HEK293T (cell line): Measurements from ENCODE around the gene TCF23.

ENCODE experiments used
- CTCF ChIA-PET: fragments of 350-600 bp; formaldehyde crosslinking; extraction: SDS; loops from one replicate; lab custom pipeline; 2021; ENCODE audit warnings: antibody characterized with exemption, inconsistent platforms; lab: Yijun Ruan, JAX
- POLR2A ChIA-PET: fragments of 350-600 bp; formaldehyde crosslinking; extraction: SDS; loops from one replicate; lab custom pipeline; 2020; ENCODE audit warnings: antibody characterized with exemption, inconsistent platforms; lab: Yijun Ruan, JAX
- DNase-seq: peaks from one replicate; pipeline ENCODE4 v3.0.0; 2012; ENCODE audit warnings: mixed read lengths; ENCODE audit errors: extremely low spot score
- ARNT ChIP-seq: fragments of 450-650 bp; IDR thresholded peaks from 2 replicates; pipeline ENCODE4 v1.6.1; 2017; ENCODE audit warnings: mild to moderate bottlenecking
- BHLHE40 ChIP-seq: fragments of 450-650 bp; IDR thresholded peaks from 2 replicates; pipeline ENCODE4 v1.6.1; 2016; ENCODE audit warnings: mild to moderate bottlenecking, moderate library complexity, borderline replicate concordance
- CTBP1 ChIP-seq: fragments of 450-650 bp; IDR thresholded peaks from 2 replicates; pipeline ENCODE4 v1.6.1; 2016; ENCODE audit warnings: borderline replicate concordance
- ELF4 ChIP-seq: fragments of 450-650 bp; IDR thresholded peaks from 2 replicates; pipeline ENCODE4 v1.6.1; 2017; ENCODE audit warnings: antibody characterized with exemption
- FOXA1 ChIP-seq: fragments of 450-650 bp; IDR thresholded peaks from 2 replicates; pipeline ENCODE4 v1.6.1; 2016; ENCODE audit warnings: mild to moderate bottlenecking
- FOXK2 ChIP-seq: fragments of 450-650 bp; IDR thresholded peaks from 2 replicates; pipeline ENCODE4 v1.6.1; 2016; ENCODE audit warnings: mild to moderate bottlenecking
- FOXM1 ChIP-seq: fragments of 450-650 bp; IDR thresholded peaks from 2 replicates; pipeline ENCODE4 v1.6.1; 2017; ENCODE audit warnings: mild to moderate bottlenecking, borderline replicate concordance
- HDGF ChIP-seq: fragments of 450-650 bp; IDR thresholded peaks from 2 replicates; pipeline ENCODE4 v1.6.1; 2017; ENCODE audit warnings: antibody characterized with exemption, borderline replicate concordance
- L3MBTL2 ChIP-seq: fragments of 450-650 bp; conservative IDR thresholded peaks from 2 replicates; pipeline ENCODE4 v1.6.1; 2016; ENCODE audit warnings: mild to moderate bottlenecking
- LEF1 ChIP-seq: fragments of 450-650 bp; IDR thresholded peaks from 2 replicates; pipeline ENCODE4 v1.6.1; 2017; ENCODE audit warnings: mild to moderate bottlenecking, borderline replicate concordance
- NFRKB ChIP-seq: fragments of 450-650 bp; IDR thresholded peaks from 2 replicates; pipeline ENCODE4 v1.6.1; 2016; ENCODE audit warnings: mild to moderate bottlenecking, moderate library complexity
- SP1 ChIP-seq: fragments of 450-650 bp; IDR thresholded peaks from 2 replicates; pipeline ENCODE4 v1.6.1; 2017
- SUZ12 ChIP-seq: fragments of 450-650 bp; IDR thresholded peaks from 2 replicates; pipeline ENCODE4 v1.6.1; 2016; ENCODE audit warnings: mild to moderate bottlenecking
- TARDBP ChIP-seq: fragments of 450-650 bp; IDR thresholded peaks from 2 replicates; pipeline ENCODE4 v1.6.1; 2016
- ZNF384 ChIP-seq: fragments of 450-650 bp; IDR thresholded peaks from 2 replicates; pipeline ENCODE4 v1.6.1; 2016
- TF ChIP-seq, protein P1 (sequence below): fragments of 450-650 bp; IDR thresholded peaks from 2 replicates; pipeline ENCODE4 v1.6.1; 2016

Gene TCF23

DNA sequence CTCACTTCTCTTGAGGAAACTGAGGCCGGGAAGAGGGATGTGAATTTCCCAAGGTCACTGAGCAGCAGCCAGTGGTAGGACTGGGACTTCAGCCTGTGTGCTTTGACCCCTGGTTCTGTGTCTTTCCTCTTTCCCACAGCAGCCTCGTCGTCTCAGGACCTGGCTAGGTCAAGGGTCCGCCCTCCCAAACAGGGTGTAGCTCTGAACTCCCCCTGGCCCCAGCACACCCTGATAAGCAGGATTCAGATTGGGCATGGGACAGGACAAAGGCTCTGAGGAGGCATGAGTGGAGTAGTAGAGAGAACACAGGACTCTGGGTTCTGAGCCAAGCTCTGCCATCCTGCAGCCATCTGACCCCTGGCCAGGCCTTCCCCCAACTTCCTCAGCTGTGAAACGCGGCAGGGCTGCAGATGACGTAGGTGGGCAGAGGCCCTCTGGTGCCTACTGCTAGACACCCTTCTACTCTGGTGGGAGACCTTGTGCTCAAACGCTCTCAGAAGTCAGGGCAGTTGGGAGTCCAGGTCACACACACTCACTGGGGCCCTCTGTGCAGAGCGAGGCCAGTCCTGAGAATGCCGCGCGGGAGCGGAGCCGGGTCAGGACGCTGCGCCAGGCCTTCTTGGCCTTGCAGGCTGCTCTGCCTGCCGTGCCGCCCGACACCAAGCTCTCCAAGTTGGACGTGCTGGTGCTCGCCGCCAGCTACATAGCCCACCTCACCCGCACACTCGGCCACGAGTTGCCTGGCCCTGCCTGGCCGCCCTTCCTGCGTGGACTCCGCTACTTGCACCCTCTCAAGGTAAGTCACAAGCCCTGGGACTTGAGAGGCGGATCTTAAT lies 984 bp downstream of the TCF23 start:
- ChIA-PET CTCF (interaction anchor here (1.5 kb wide), 1 partner anchor 11 kb away, joined by 5 read pairs; the partner anchor contains the start of gene PRR30), POLR2A (interaction anchor here (1.4 kb wide), 1 partner anchor 16 kb away, joined by 3 read pairs; no protein-coding TSS in a partner anchor)
- no peak for DNase-seq
- TF ChIP-seq BHLHE40 = no peak
- TF ChIP-seq FOXA1 = no peak

DNA sequence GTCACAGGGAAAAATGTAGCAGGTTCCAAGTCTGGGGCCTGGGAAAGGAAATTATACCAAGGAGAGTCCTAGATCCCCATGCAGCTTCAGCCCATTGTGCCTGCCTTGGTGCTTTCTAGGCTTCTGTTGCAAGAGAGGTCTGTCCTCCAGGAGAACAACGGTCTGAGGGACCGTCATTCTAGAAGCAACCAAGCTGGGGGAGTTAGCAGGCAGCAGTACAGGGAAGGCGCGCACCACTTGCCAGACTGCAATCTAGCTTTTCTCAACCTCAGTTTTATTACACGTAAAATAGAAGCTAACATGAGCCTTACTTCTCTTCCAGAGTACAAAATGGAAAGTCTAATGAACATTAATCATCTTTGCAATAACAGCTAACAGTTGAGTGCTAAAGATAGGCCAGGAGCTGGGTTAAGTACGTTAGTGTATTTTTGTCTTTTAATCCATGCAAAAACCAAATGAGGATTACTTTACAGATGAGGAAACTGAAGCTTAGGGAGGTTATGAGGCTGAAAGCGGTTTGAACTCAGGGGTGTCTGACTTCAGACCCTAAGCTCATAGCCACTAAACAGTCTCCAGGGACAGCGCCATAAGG lies 1.9 kb downstream of the TCF23 start:
- CTCF ChIA-PET = interaction anchor here (0.9 to 1.5 kb wide), 3 partner anchors 12 to 41 kb away, joined by 3 to 5 read pairs (median 3); partner anchors contain the start of gene PRR30
- TF ChIP-seq NFRKB = no peak
- no peak for TF ChIP-seq HDGF
- TF ChIP-seq L3MBTL2 = no peak
- TF ChIP-seq FOXK2 = no peak
- POLR2A ChIA-PET = interaction anchor here (1.1 kb wide), 1 partner anchor 17 kb away, joined by 4 read pairs; the partner anchor contains the start of gene PREB
- no peak for DNase-seq

DNA sequence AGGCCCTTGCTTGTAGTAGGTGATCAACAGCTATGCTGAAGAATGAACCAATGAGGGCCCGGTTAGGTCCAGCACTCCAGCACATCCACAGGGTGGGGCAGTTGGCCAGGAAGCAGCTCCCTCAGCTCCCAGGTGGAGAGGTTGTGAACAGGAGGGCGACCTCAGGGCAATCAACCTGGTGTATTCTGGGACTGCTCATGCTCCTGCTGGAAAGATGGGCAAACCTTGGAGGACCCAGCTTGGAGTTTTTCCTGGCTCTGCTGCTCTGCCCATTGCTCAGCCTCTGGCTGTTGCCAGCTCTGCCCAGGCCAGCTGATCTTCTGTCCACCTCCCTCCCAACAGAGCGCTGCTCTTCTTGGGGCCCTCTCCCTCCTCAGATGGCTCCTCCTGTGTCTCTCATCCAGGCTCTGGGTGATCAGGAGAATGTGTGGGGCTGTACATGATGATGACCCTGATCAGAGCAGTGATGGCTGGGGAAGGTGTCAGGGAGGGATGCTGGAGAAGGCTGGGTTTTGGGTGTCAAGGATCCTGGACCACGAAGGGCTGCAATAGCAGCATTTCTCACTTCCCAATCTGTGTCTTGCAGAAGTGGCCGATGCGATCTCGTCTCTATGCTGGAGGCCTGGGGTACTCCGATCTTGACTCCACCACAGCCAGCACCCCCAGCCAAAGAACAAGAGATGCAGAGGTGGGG lies 3.4 kb downstream of the TCF23 start:
- no peak for DNase-seq
- no peak for TF ChIP-seq NFRKB
- no peak for TF ChIP-seq L3MBTL2
- TF ChIP-seq FOXK2 = no peak
- TF ChIP-seq, protein P1, sequence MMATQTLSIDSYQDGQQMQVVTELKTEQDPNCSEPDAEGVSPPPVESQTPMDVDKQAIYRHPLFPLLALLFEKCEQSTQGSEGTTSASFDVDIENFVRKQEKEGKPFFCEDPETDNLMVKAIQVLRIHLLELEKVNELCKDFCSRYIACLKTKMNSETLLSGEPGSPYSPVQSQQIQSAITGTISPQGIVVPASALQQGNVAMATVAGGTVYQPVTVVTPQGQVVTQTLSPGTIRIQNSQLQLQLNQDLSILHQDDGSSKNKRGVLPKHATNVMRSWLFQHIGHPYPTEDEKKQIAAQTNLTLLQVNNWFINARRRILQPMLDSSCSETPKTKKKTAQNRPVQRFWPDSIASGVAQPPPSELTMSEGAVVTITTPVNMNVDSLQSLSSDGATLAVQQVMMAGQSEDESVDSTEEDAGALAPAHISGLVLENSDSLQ = no peak
- no peak for TF ChIP-seq BHLHE40
- TF ChIP-seq HDGF = no peak
- no peak for TF ChIP-seq ELF4
- no peak for TF ChIP-seq SUZ12
- no peak for TF ChIP-seq LEF1
- TF ChIP-seq FOXM1 = no peak
- ChIA-PET POLR2A (interaction anchor here (0.6 to 1.5 kb wide), 5 partner anchors 19 to 59 kb away, joined by 3 to 5 read pairs (median 3); partner anchors contain the start of genes ABHD1 and ATRAID), CTCF (interaction anchor here (0.9 to 1.7 kb wide), 2 partner anchors 18 to 39 kb away, joined by 3 to 4 read pairs; no protein-coding TSS in a partner anchor)

DNA sequence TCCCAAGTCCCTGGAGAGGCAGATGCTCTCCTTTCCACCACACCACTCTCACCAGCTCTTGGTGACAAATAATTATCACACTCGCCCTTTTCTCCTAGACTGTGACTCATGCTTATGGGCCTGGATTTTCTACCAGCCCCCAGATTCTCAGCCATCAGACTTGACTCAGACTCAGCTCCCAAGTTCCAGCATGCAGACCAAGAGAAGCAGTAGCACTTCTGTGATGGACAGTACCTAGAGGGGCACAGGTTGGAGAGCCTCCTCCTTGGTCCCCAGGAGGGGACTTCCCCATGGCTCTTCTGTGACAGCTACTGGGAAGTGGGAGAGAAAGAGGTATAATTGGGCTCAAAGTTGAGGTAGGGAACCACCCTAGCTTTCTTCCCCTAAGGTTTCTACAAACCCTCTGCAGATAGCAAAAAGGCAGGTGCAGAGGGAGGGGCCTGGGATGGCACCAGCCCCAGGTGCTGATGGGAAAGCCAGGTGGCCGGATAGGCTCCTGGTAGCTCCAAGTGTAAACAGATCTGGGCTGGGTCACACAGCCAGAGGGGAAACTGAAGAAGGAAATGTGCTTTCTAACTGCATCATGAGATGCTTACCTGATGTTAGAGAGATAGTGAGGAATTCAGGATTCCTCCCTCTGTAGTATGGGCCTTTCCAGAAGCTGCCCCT lies 4.1 kb downstream of the TCF23 start:
- POLR2A ChIA-PET = interaction anchor here (0.7 to 1.5 kb wide), 3 partner anchors 28 to 59 kb away, joined by 3 to 5 read pairs (median 3); partner anchors contain the start of genes ABHD1 and ATRAID
- DNase-seq = no peak
- TF ChIP-seq CTBP1 (no peak), SUZ12 (no peak), BHLHE40 (no peak)
- TF ChIP-seq, protein P1 = no peak
- CTCF ChIA-PET = interaction anchor here (1.7 kb wide), 1 partner anchor 17 kb away, joined by 4 read pairs; no protein-coding TSS in a partner anchor

DNA sequence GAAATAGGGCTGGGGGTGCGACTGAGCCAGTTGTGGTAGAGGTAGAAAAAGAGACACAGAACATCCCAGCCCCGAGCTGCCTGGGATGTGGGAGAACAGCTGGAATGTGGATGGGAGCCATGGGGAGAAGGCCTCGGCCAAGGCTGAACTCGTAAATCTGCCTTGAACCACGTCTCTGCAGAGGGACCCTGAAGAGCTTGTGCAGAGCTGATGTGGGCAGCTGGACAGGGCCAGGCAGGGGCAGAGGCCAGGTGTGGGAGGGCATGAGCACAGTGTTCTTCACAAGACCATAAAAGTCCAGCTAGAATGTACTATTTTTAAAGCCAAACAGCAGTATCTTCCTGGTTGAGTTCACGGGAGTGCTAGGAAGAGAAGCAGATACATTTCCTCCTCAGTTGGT lies 5.7 kb downstream of the TCF23 start:
- DNase-seq = no peak
- ChIA-PET CTCF (interaction anchor here (0.9 kb wide), 1 partner anchor 16 kb away, joined by 3 read pairs; no protein-coding TSS in a partner anchor), POLR2A (no interaction called here)
- TF ChIP-seq FOXK2 (no peak), LEF1 (no peak), ELF4 (no peak), ZNF384 (no peak), NFRKB (no peak), ARNT (no peak), FOXA1 (no peak), SUZ12 (no peak), CTBP1 (no peak), SP1 (no peak), TARDBP (no peak)
- TF ChIP-seq, protein P1 = no peak

DNA sequence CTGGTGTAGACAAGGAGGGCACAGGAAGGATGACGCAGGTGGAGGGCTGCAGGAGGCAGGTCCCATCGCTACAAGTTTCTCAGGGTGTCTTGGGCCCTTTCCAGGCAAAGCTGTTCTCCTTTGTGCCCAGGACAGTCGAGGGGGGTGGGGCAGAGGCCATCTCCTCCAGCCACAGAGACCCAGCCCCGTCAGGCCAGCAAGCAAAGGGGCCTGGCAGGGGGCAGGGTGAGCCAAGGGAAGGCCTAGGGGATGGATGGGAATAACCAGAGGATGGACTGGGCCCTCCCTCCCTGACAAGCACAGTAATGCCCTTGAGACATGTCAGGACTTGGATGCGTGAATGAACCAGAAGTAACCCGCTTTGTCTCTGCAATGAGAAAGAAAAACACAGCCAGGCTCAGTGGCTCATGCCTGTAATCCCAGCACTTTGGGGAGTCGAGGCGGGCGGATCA lies 6.3 kb downstream of the TCF23 start:
- no peak for TF ChIP-seq NFRKB
- no peak for TF ChIP-seq ZNF384
- no peak for TF ChIP-seq FOXM1
- TF ChIP-seq FOXA1 = no peak
- TF ChIP-seq L3MBTL2 = no peak
- no peak for TF ChIP-seq SP1
- no peak for TF ChIP-seq BHLHE40
- TF ChIP-seq TARDBP = no peak
- no peak for TF ChIP-seq SUZ12
- no peak for TF ChIP-seq ELF4
- no peak for TF ChIP-seq LEF1
- TF ChIP-seq CTBP1 = no peak
- no peak for TF ChIP-seq FOXK2
- TF ChIP-seq ARNT = no peak
- TF ChIP-seq, protein P1 = no peak
- TF ChIP-seq HDGF = no peak
- no peak for DNase-seq
- CTCF ChIA-PET = no interaction called here
- POLR2A ChIA-PET = no interaction called here
